GM12892 (cell line): ENCODE results near the gene SCRN1.
"Not testable (repeated sequence)": the region's sequence is repeated elsewhere in the genome, so short reads cannot be mapped to it uniquely, and the experiment has no call there.

ENCODE experiments used
- DNase-seq: peaks from one replicate; pipeline ENCODE4 v3.0.0; 2011; ENCODE audit not compliant: insufficient read length
- FAIRE-seq: peaks from 2 replicates; lab custom pipeline; 2011; peaks lifted over from hg19 to GRCh38; lab: Jason Lieb, UNC
- POLR2A ChIP-seq: IDR thresholded peaks from 2 replicates; pipeline ENCODE4 v1.6.1; 2011; ENCODE audit warnings: low read depth, low read length, control low read depth
- POLR2AphosphoS5 ChIP-seq: IDR thresholded peaks from 2 replicates; pipeline ENCODE4 v1.6.1; 2011; ENCODE audit warnings: low read depth, low read length, control low read depth
- TAF1 ChIP-seq: IDR thresholded peaks from 2 replicates; pipeline ENCODE4 v1.6.1; 2011; ENCODE audit warnings: low read depth, mild to moderate bottlenecking, control low read depth, low read length, borderline replicate concordance

SCRN1 gene

DNA sequence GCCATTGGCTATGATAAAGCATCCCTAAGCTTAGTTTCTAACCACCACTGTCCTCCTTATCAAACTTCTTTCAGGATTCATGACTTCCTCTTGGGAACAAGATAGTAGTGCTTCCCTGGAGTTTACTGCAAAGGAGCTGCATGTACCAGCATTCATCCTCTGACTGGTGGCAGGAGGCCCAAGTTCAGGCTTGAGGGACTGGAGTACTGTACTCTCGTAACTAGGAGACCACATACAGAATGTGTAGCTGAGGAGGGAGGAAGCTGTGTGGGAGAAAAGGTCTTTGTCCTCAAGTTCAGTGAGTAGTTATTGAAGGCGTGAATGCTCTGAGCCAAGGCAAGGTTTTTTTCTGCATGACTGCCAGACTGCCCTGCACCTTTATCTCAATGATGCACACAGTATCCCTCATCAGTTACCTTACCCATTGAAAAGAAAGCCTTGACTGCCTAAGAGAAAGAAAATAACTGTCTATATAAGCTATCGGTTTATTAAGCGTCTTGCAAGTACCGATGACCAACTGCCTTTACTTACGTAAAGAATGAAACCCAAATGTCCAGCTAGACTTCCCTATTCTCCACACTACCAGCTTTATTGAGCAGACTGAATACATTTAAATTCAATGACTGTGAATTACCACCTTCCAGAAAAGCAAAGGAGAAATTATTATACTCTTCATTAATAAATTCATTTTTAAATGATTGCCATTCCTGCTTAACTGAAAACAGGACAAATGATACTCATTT is 12.8 kb downstream of the SCRN1 start:
- FAIRE-seq (no peak), DNase-seq (no peak)
- no peak for TF ChIP-seq TAF1
- no peak for TF ChIP-seq POLR2AphosphoS5

DNA sequence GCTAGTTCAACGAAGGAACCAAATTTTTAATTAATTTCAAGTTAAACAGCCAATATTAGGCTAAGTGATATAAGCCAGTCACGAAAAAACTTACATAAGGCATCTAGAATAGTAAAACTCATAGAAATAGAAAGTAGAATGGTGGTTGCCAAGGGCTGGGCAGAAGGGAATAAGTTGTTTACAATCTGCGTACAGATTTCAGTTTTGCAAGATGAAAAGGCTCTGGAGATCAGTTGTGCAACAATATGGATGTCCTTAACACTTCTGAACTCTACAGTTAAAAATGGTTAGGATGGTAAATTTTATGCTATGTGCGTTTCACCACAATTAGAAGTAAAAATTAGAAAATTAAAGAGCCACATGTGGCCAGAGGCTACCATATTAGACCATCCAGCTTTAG is 13.3 kb downstream of the SCRN1 start:
- FAIRE-seq (no peak), DNase-seq (no peak)
- no peak for TF ChIP-seq POLR2A
- no peak for TF ChIP-seq POLR2AphosphoS5
- no peak for TF ChIP-seq TAF1

DNA sequence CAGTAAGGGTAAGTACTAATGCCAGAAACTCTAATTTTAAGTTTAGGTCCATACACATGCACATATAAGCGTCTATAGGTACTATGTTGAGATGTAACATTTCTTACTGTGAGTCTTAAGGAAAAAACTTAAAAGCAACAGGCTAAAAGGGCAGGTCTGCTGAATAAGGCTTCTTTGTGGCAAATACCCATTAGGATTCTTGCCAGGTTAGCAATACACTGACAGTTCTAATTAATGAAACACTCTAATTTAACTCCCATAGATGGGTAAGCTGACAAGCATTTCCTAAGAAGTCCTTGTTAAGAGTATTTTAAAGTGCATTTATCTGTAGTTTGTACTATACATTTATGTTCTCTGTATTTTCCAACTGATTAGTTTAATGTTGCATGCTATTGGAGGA is 14.0 kb downstream of the SCRN1 start:
- TF ChIP-seq POLR2AphosphoS5 = no peak
- no peak for TF ChIP-seq TAF1
- no peak for TF ChIP-seq POLR2A
- no peak for DNase-seq
- FAIRE-seq = no peak

DNA sequence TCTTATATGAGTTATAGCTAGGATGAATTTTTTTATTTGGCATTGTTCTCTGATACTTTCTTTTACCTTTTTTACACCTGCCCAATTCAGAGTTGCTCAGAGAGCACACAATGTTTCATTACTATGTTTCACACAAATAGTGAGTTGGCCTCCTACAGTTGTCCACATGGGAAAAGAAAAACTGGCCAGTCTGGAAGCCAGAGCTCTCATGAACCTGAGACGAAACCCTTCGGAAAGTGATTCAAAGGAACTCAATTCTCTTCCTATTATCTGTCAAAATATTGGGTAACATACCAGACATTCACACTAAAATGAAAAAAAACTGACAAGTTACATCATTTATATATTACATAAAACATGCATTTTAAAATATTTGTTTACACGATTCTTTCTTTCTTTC is 15.3 kb downstream of the SCRN1 start:
- FAIRE-seq (no peak), DNase-seq (no peak)
- TF ChIP-seq POLR2AphosphoS5 (no peak), POLR2A (no peak), TAF1 (no peak)

DNA sequence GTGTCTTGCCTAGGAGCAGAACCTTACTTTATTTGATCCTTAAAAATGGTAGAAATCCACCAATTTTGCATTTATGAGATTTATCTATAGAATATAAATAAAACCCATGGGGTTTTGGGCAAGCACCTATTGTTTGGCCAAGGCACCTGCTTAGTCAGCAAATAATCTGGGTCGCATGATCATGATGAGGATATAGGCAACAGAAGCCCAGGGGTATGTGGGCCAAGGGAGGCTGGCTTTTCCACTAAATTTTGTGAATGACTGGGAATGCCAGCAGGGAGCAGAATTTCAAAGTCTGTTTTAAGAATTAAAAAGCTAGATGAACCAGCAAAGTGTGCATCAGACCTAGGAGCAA is 17.3 kb downstream of the SCRN1 start:
- DNase-seq (no peak), FAIRE-seq (no peak)
- TF ChIP-seq POLR2A = no peak
- no peak for TF ChIP-seq POLR2AphosphoS5
- TF ChIP-seq TAF1 = no peak

DNA sequence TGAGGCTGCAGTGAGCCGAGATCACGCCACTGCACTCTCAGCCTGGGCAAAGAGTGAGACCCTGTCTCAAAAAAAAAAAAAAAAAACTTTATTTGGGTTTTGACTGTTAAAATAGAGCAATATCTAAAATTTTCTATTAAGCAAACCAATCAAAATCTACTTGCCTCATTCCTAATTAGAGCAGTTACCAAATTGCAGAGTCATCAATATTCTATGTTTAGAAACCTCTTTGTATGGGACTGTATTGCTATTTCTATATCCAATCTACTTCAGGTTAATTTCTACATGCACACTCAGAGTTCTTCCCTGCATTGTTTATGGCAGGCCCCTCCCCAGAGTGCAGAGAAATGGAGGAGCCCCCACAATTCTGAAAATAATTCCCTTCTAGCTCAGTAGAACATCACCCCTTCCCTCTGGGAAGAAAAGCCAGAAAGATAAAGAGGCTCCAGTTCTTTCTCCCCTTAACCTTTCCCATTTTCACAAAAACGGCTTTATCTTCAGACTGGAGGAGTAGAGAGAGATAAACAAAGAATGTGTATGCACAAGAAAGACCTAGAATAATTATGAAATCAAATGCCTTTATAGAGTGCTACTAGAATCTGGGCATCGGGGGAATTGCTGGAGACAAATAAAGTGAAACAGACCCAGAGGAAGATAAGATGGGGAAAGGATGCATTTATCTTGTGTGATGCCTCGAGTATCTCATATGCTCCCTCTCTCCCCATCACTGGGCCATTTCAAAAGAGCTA is 17.9 kb downstream of the SCRN1 start:
- DNase-seq = no peak
- TF ChIP-seq POLR2A (no peak), TAF1 (no peak), POLR2AphosphoS5 (no peak)
- no peak for FAIRE-seq

DNA sequence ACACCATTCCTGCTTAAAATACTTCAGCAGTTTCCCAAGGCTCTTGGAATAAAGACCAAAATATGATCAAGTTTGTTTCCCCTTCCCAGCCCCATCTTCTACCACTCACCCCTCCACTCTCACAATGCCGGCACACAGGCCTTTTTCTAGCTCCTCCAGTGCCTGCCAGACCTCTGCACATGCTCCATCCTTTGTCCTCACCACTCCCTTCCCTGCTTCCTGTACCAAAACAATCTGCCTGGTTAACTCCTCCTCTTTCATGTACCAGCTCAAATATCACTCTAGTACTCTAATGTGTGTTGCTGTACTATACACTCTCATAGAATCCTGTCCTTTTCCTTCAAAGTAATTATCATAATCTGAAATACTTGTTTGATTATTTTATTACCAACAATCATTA is 19.4 kb downstream of the SCRN1 start:
- TF ChIP-seq POLR2A (no peak), POLR2AphosphoS5 (no peak), TAF1 (no peak)
- no peak for FAIRE-seq

DNA sequence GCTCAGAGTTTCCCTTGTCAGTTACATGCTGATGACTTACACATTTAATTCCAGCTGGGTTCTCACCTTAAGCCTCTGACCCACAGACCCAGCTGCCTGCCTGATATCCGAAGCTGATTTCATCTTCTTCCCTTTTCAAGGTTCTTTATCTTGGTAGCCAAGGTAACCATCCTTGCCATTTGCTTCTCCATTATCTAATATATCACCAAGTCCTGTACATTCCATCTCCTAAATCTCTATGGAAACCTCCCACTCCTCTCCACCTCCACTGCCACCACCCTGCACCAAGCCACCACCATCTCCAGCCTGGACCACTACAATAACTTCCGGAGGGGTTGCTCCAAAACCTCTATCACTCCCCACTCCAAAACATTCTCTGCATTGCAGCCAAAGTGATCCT is 19.9 kb downstream of the SCRN1 start:
- FAIRE-seq = no peak
- TF ChIP-seq POLR2AphosphoS5 (no peak), POLR2A (no peak), TAF1 (no peak)

More for the DNA sequence above, 19.4 kb downstream of the SCRN1 start:
- no peak for DNase-seq

DNA sequence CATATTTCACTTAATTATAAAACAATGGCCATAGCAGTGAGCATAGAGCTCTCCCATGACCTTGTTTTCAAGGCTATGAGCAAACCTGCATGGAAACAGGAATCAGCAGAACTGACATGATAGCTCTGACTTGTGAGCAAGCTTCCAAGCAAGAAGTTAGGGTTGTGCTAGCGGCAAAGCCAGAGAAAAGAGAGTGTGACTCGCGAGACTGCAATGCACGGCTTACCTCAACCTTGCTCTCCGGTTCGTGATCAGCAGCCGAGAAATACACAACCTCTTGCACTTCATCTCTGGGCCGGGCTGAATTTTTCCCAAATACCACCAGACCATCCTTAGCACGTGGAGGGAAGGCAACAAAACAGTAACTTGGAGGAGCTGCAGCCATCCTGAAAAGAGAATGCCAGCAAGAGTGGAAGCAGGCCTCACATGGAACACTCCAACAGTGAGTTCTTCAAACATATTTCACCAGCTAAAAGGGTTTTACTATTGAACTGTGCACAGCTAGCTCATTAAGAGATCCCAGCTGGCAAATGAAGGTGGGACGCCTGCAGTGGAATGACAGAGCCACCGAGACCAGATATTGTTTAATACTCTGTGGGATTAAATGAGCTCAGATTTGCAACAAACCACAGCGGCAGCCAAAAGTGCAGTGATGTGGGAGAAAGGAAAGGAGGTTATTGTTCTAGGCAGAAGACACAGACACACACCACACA is 20.8 kb downstream of the SCRN1 start:
- no peak for DNase-seq
- FAIRE-seq = no peak
- TF ChIP-seq TAF1 = no peak

More for the DNA sequence above, 19.9 kb downstream of the SCRN1 start:
- no peak for DNase-seq

DNA sequence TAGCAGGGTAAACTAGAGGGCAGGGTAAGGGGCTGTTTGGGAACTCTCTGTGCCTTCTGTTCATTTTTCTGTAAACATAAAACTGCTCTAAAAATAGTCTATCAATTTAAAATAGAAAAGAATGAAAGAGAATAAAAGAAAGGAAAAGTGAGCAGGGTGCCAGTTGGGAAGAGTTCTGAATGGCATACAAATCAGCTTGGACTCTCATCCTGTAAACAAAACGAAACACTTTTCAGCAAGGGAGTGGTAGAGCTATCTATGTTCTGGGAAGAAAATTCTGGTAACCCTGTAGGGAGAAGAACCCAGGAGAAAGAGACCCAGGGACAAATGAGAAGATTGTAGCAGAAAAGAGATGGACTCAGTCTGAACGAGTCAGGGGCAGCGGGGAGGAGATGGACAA is 24.6 kb downstream of the SCRN1 start:
- TF ChIP-seq POLR2A (no peak), POLR2AphosphoS5 (no peak), TAF1 (no peak)
- DNase-seq = no peak
- no peak for FAIRE-seq

DNA sequence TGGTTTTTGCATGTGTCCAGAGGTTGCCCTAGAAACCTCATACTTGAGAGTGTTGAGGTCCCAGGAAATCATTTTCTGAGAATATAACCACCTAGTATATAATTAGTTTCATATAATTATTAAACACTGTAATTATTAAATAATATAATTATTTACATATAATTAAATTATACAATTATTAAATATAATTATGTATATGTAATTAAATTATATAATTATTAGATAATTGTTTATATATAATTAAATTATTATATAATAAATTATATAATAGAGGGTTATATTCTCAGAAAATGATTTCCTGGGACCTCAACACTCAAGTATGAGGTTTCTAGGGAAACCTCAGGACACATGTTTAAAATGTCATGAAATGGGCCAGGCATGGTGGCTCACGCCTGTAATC is 27.6 kb downstream of the SCRN1 start:
- no peak for DNase-seq
- FAIRE-seq = no peak
- TF ChIP-seq POLR2A = no peak
- TF ChIP-seq TAF1 = no peak
- no peak for TF ChIP-seq POLR2AphosphoS5

DNA sequence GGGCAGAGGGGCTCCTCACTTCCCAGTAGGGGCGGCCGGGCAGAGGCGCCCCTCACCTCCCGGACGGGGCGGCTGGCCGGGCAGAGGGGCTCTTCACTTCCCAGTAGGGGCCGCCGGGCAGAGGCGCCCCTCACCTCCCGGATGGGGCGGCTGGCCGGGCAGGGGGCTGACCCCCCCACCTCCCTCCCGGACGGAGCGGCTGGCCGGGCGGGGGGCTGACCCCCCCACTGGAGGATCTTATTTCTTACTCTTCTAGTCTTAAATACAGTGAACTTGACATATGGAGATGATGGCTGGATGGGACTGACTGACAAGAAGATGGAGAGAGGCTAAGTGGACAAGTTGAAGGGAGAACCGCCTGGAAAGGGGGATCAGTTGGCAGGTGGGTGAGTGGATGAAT is 28.0 kb downstream of the SCRN1 start:
- FAIRE-seq, DNase-seq: not testable (repeated sequence)
